Activated CD4-positive, alpha-beta memory T cell treated with anti-CD3 and anti-CD28 coated beads, Interleukin-2, amount 10 ng/mL, durations not matched to agents 7 days and 5 days (primary cell): ENCODE results near the gene VSIG10L. TPM values are rescaled to one million over a fixed set of nuclear protein-coding genes. Genes with fewer than 3 reads are reported as not detected.

Source experiments
- CTCF ChIA-PET: fragments of 350-600 bp; sonication (Branson Sonifier 250); formaldehyde crosslinking; loops from one replicate; lab custom pipeline; 2021; ENCODE audit warnings: antibody characterized with exemption, inconsistent platforms; lab: Charles Lee
- POLR2A ChIA-PET: fragments of 350-600 bp; sonication (Branson Sonifier 250); formaldehyde crosslinking; loops from one replicate; lab custom pipeline; 2021; ENCODE audit warnings: antibody characterized with exemption; lab: Charles Lee
- DNase-seq: peaks from one replicate; pipeline ENCODE4 v3.0.0-alpha.2; 2020
- H3K27ac Mint-ChIP-seq: one replicate; pipeline ENCODE4 v1.8.0; 2021; ENCODE audit warnings: mild to moderate bottlenecking, mixed read lengths
- H3K27me3 Mint-ChIP-seq: one replicate; pipeline ENCODE4 v1.8.0; 2021; ENCODE audit warnings: mixed read lengths
- H3K36me3 Mint-ChIP-seq: one replicate; pipeline ENCODE4 v1.8.0; 2021; ENCODE audit warnings: low read depth, mixed read lengths
- H3K4me1 Mint-ChIP-seq: one replicate; pipeline ENCODE4 v1.8.0; 2021; ENCODE audit warnings: mixed read lengths
- H3K4me3 Mint-ChIP-seq: one replicate; pipeline ENCODE4 v1.8.0; 2021; ENCODE audit warnings: mild to moderate bottlenecking, mixed read lengths
- H3K9me3 Mint-ChIP-seq: one replicate; pipeline ENCODE4 v1.8.0; 2021; ENCODE audit warnings: mixed read lengths
- total RNA-seq, 2 experiments: library from RNA; stranded (reverse); gene quantifications; one replicate each; pipeline ENCODE4 v1.2.3, GENCODE V29; 2021

The VSIG10L gene
- total RNA-seq, 2 experiments from 2014 or later = 2.3 to 2.5 TPM

- H3K27ac Mint-ChIP-seq = peak overlapping the region; percentile 44
- ChIA-PET CTCF (interaction anchor here (1.0 to 1.3 kb wide), 2 partner anchors 25 to 43 kb away, joined by 4 read pairs; no protein-coding TSS in a partner anchor), POLR2A (interaction anchor here (0.7 to 2.9 kb wide), 6 partner anchors 8 to 206 kb away, joined by 3 to 35 read pairs (median 5); partner anchors contain the start of gene NKG7)
- peak overlapping the region; percentile 61 for H3K4me3 Mint-ChIP-seq
- no peak for DNase-seq
- no peaks in the 10 kb centered on the region for H3K27me3 Mint-ChIP-seq
- H3K9me3 Mint-ChIP-seq = no peaks in the 10 kb centered on the region
- H3K36me3 Mint-ChIP-seq = peaks cover 23% of the 10 kb centered on the region
- peaks cover 64% of the 10 kb centered on the region for H3K4me1 Mint-ChIP-seq
Observed at GRCh38 chr19:51364200-51365106, 22.5 kb upstream of the VSIG10L start.

GRCh38 chr19:51361239-51361638 lies 19.3 kb upstream of the VSIG10L start:
- CTCF ChIA-PET = interaction anchor here (1.2 kb wide), 1 partner anchor 60 kb away, joined by 3 read pairs; no protein-coding TSS in a partner anchor
- Mint-ChIP-seq H3K9me3 (no peaks in the 10 kb centered on the region), H3K27ac (no peak overlapping the region), H3K4me1 (peaks cover 55% of the 10 kb centered on the region), H3K36me3 (peaks cover 20% of the 10 kb centered on the region), H3K27me3 (no peaks in the 10 kb centered on the region), H3K4me3 (no peak overlapping the region)
- no peak for DNase-seq
- POLR2A ChIA-PET = no interaction called here

- no peak overlapping the region for H3K27ac Mint-ChIP-seq
- POLR2A ChIA-PET = interaction anchor here (1.0 to 2.7 kb wide), 4 partner anchors 9 to 36 kb away, joined by 3 to 14 read pairs (median 7); partner anchors contain the start of gene NKG7
- no peaks in the 10 kb centered on the region for H3K9me3 Mint-ChIP-seq
- H3K4me3 Mint-ChIP-seq = no peak overlapping the region
- no peaks in the 10 kb centered on the region for H3K27me3 Mint-ChIP-seq
- DNase-seq = no peak
- peaks cover 23% of the 10 kb centered on the region for H3K36me3 Mint-ChIP-seq
- CTCF ChIA-PET = interaction anchor here (1.0 to 1.9 kb wide), 3 partner anchors 9 to 156 kb away, joined by 4 to 6 read pairs (median 5); no protein-coding TSS in a partner anchor
- peaks cover 59% of the 10 kb centered on the region for H3K4me1 Mint-ChIP-seq
Observed at GRCh38 chr19:51359294-51359693, 17.4 kb upstream of the VSIG10L start.

GRCh38 chr19:51357952-51358351 lies 16.0 kb upstream of the VSIG10L start:
- ChIA-PET POLR2A (interaction anchor here (2.3 to 2.7 kb wide), 2 partner anchors 19 to 37 kb away, joined by 6 to 14 read pairs; no protein-coding TSS in a partner anchor), CTCF (interaction anchor here (0.7 kb wide), 1 partner anchor 64 kb away, joined by 3 read pairs; no protein-coding TSS in a partner anchor)
- Mint-ChIP-seq H3K27me3 (no peaks in the 10 kb centered on the region), H3K4me1 (peaks cover 51% of the 10 kb centered on the region), H3K27ac (no peak overlapping the region), H3K36me3 (peaks cover 20% of the 10 kb centered on the region), H3K9me3 (no peaks in the 10 kb centered on the region), H3K4me3 (no peak overlapping the region)
- DNase-seq = no peak

GRCh38 chr19:51356159-51356801 lies 14.3 kb upstream of the VSIG10L start:
- Mint-ChIP-seq H3K27me3 (no peaks in the 10 kb centered on the region), H3K27ac (peak overlapping the region; percentile 26), H3K4me1 (peaks cover 39% of the 10 kb centered on the region), H3K4me3 (no peak overlapping the region), H3K36me3 (peaks cover 25% of the 10 kb centered on the region), H3K9me3 (no peaks in the 10 kb centered on the region)
- POLR2A ChIA-PET = interaction anchor here (1.2 to 1.7 kb wide), 4 partner anchors 9 to 40 kb away, joined by 3 to 6 read pairs (median 4); partner anchors contain the start of gene ETFB
- no peak for DNase-seq
- CTCF ChIA-PET = interaction anchor here (1.5 kb wide), 1 partner anchor 9 kb away, joined by 3 read pairs; no protein-coding TSS in a partner anchor

- POLR2A ChIA-PET = interaction anchor here (0.6 to 1.4 kb wide), 7 partner anchors 10 to 41 kb away, joined by 3 to 9 read pairs (median 4); partner anchors contain the start of genes ETFB and VSIG10L
- H3K36me3 Mint-ChIP-seq = peaks cover 32% of the 10 kb centered on the region
- CTCF ChIA-PET = interaction anchor here (1.1 to 1.3 kb wide), 3 partner anchors 11 to 97 kb away, joined by 3 to 8 read pairs (median 3); no protein-coding TSS in a partner anchor
- H3K27me3 Mint-ChIP-seq = no peaks in the 10 kb centered on the region
- DNase-seq = no peak
- H3K4me3 Mint-ChIP-seq = no peak overlapping the region
- H3K27ac Mint-ChIP-seq = peak overlapping the region; percentile 72
- H3K9me3 Mint-ChIP-seq = no peaks in the 10 kb centered on the region
- H3K4me1 Mint-ChIP-seq = peaks cover 33% of the 10 kb centered on the region
Observed at GRCh38 chr19:51354742-51355148, 12.8 kb upstream of the VSIG10L start.

- Mint-ChIP-seq H3K36me3 (peaks cover 32% of the 10 kb centered on the region), H3K27ac (peak overlapping the region; percentile 72), H3K9me3 (no peaks in the 10 kb centered on the region), H3K27me3 (no peaks in the 10 kb centered on the region), H3K4me1 (peaks cover 28% of the 10 kb centered on the region), H3K4me3 (no peak overlapping the region)
- no peak for DNase-seq
- ChIA-PET CTCF (interaction anchor here (1.1 to 1.3 kb wide), 3 partner anchors 11 to 96 kb away, joined by 3 to 8 read pairs (median 3); no protein-coding TSS in a partner anchor), POLR2A (interaction anchor here (1.0 to 1.4 kb wide), 6 partner anchors 10 to 41 kb away, joined by 4 to 9 read pairs (median 4); partner anchors contain the start of genes ETFB and VSIG10L)
Observed at GRCh38 chr19:51354103-51354741, 12.3 kb upstream of the VSIG10L start.

GRCh38 chr19:51352783-51353360 lies 10.9 kb upstream of the VSIG10L start:
- H3K4me1 Mint-ChIP-seq = peaks cover 27% of the 10 kb centered on the region
- H3K9me3 Mint-ChIP-seq = no peaks in the 10 kb centered on the region
- CTCF ChIA-PET = no interaction called here
- no peaks in the 10 kb centered on the region for H3K27me3 Mint-ChIP-seq
- peaks cover 32% of the 10 kb centered on the region for H3K36me3 Mint-ChIP-seq
- H3K27ac Mint-ChIP-seq = no peak overlapping the region
- no peak for DNase-seq
- POLR2A ChIA-PET = interaction anchor here (1.3 kb wide), 1 partner anchor 10 kb away, joined by 3 read pairs; no protein-coding TSS in a partner anchor
- no peak overlapping the region for H3K4me3 Mint-ChIP-seq

- H3K9me3 Mint-ChIP-seq = no peaks in the 10 kb centered on the region
- H3K36me3 Mint-ChIP-seq = peaks cover 35% of the 10 kb centered on the region
- H3K4me3 Mint-ChIP-seq = no peak overlapping the region
- DNase-seq = no peak
- peaks cover 20% of the 10 kb centered on the region for H3K4me1 Mint-ChIP-seq
- ChIA-PET CTCF (interaction anchor here (2.8 kb wide), 1 partner anchor 11 kb away, joined by 9 read pairs; no protein-coding TSS in a partner anchor), POLR2A (interaction anchor here (1.2 to 1.9 kb wide), 5 partner anchors 10 to 66 kb away, joined by 3 to 6 read pairs (median 4); partner anchors contain the start of genes CLDND2, SIGLEC10 and VSIG10L)
- no peaks in the 10 kb centered on the region for H3K27me3 Mint-ChIP-seq
- H3K27ac Mint-ChIP-seq = no peak overlapping the region
Observed at GRCh38 chr19:51351266-51351990, 9.5 kb upstream of the VSIG10L start.

- no peak overlapping the region for H3K4me3 Mint-ChIP-seq
- POLR2A ChIA-PET = no interaction called here
- CTCF ChIA-PET = interaction anchor here (1.0 kb wide), 1 partner anchor 51 kb away, joined by 4 read pairs; no protein-coding TSS in a partner anchor
- no peaks in the 10 kb centered on the region for H3K9me3 Mint-ChIP-seq
- peaks cover 33% of the 10 kb centered on the region for H3K36me3 Mint-ChIP-seq
- H3K27ac Mint-ChIP-seq = no peak overlapping the region
- DNase-seq = no peak
- no peaks in the 10 kb centered on the region for H3K4me1 Mint-ChIP-seq
- H3K27me3 Mint-ChIP-seq = no peaks in the 10 kb centered on the region
Observed at GRCh38 chr19:51347209-51347928, 5.4 kb upstream of the VSIG10L start.
